ENCODE data around the gene PPP1R13B. TPM values are rescaled to one million over a fixed set of nuclear protein-coding genes. Genes with fewer than 3 reads are reported as not detected.
"Not testable (repeated sequence)": the region's sequence is repeated elsewhere in the genome, so short reads cannot be mapped to it uniquely, and the experiment has no call there.

The PPP1R13B gene
- polyA plus RNA-seq, 1 of the 3 experiments (the other 2 are of a cell fraction): 5.7 TPM

- Histone ChIP-seq H3K27ac (ENCODE audit: low read depth in 2 of 2, low read length in 1 of 2) (no peak overlapping the region), H2AFZ (ENCODE audit: low read depth) (no peak overlapping the region), H3K27me3 (ENCODE audit: insufficient read depth) (no peaks in the 10 kb centered on the region), H3K9me3 (no peaks in the 10 kb centered on the region), H3K79me2 (ENCODE audit: insufficient read depth) (peaks cover 17% of the 10 kb centered on the region), H3K4me3 (ENCODE audit: low read depth in 2 of 2, low read length in 1 of 2) (no peak overlapping the region), H4K20me1 (ENCODE audit: insufficient read depth) (no peaks in the 10 kb centered on the region), H3K9ac (no peak overlapping the region), H3K36me3 (replicated peaks in 1 of 2; ENCODE audit: control insufficient read depth in 1 of 2, insufficient read depth in 2 of 2, low read length in 1 of 2) (no peaks in the 10 kb centered on the region), H3K9me2 (no peaks in the 10 kb centered on the region), H3K4me1 (ENCODE audit: control insufficient read depth in 1 of 2, insufficient read depth in 2 of 2, low read depth in 1 of 2, low read length in 1 of 2) (peaks cover 0 to 10% of the 10 kb centered on the region in 2 experiments; a peak in 1 of 4 replicates), H3F3A (replicated peaks; ENCODE audit: insufficient read depth) (peaks cover 4% of the 10 kb centered on the region), H3K4me2 (no peak overlapping the region)
- 92% methylated on average over 5 of the region's 5 CpGs for WGBS (ENCODE audit: low lambda C conversion rate)
- ChIA-PET POLR2A (no interaction called here), CTCF (interaction anchor here (1.1 to 1.8 kb wide), 4 partner anchors 16 to 40 kb away, joined by 3 to 4 read pairs (median 4); no protein-coding TSS in a partner anchor)
- no peak for TF ChIP-seq TAF1 (IDR thresholded peaks at IDR 0.05; ENCODE audit: borderline replicate concordance, low read depth, low read length)
- no peak for TF ChIP-seq USF1 (IDR thresholded peaks at IDR 0.05; ENCODE audit: borderline replicate concordance, low read depth)
- TF ChIP-seq EP300 (IDR thresholded peaks at IDR 0.05; ENCODE audit: borderline replicate concordance in 1 of 2, low read depth in 1 of 2, low read length in 1 of 2): no peak
- TF ChIP-seq RXRA (IDR thresholded peaks at IDR 0.05; ENCODE audit: borderline replicate concordance, low read depth): no peak
- TF ChIP-seq GATA2 (CRISPR knock-in tag; IDR thresholded peaks at IDR 0.05): no peak
- no peak for TF ChIP-seq CHD2 (IDR thresholded peaks at IDR 0.05; ENCODE audit: low read length, partially characterized antibody)
- TF ChIP-seq, protein P1, sequence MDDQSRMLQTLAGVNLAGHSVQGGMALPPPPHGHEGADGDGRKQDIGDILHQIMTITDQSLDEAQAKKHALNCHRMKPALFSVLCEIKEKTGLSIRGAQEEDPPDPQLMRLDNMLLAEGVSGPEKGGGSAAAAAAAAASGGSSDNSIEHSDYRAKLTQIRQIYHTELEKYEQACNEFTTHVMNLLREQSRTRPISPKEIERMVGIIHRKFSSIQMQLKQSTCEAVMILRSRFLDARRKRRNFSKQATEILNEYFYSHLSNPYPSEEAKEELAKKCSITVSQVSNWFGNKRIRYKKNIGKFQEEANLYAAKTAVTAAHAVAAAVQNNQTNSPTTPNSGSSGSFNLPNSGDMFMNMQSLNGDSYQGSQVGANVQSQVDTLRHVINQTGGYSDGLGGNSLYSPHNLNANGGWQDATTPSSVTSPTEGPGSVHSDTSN (IDR thresholded peaks at IDR 0.05): no peak
- TF ChIP-seq YY1 (IDR thresholded peaks at IDR 0.05; ENCODE audit: low read depth): no peak
- no peak for TF ChIP-seq GABPA (IDR thresholded peaks at IDR 0.05; ENCODE audit: low read depth)
- TF ChIP-seq MAX (IDR thresholded peaks at IDR 0.05; ENCODE audit: low read depth): no peak
- DNase-seq: no peak
Observed at GRCh38 chr14:103845327-103845726, 2.0 kb downstream of the PPP1R13B start.

GRCh38 chr14:103841265-103841664 lies 6.1 kb downstream of the PPP1R13B start:
- H3K9ac ChIP-seq; H3K9me2 ChIP-seq; CTCF ChIA-PET; H3K4me3 ChIP-seq (ENCODE audit: low read depth in 2 of 2, low read length in 1 of 2); H3F3A ChIP-seq (replicated peaks; ENCODE audit: insufficient read depth); H3K36me3 ChIP-seq (replicated peaks in 1 of 2; ENCODE audit: control insufficient read depth in 1 of 2, insufficient read depth in 2 of 2, low read length in 1 of 2); H3K4me2 ChIP-seq; H3K9me3 ChIP-seq; H4K20me1 ChIP-seq (ENCODE audit: insufficient read depth); H2AFZ ChIP-seq (ENCODE audit: low read depth); H3K27ac ChIP-seq (ENCODE audit: low read depth in 2 of 2, low read length in 1 of 2); H3K4me1 ChIP-seq (ENCODE audit: control insufficient read depth in 1 of 2, insufficient read depth in 2 of 2, low read depth in 1 of 2, low read length in 1 of 2); H3K27me3 ChIP-seq (ENCODE audit: insufficient read depth); DNase-seq: not testable (repeated sequence)
- 98% methylated on average over 12 of the region's 12 CpGs for WGBS (ENCODE audit: low lambda C conversion rate)
- POLR2A ChIA-PET: interaction anchor here (0.6 kb wide), 2 partner anchors 37 to 137 kb away, joined by 3 read pairs; no protein-coding TSS in a partner anchor
- H3K79me2 ChIP-seq (ENCODE audit: insufficient read depth): peaks cover 37% of the 10 kb centered on the region
